Activated CD8-positive, alpha-beta memory T cell treated with anti-CD3 and anti-CD28 coated beads, Interleukin-2, amount 50 U/mL, for 4 hours (primary cell): ENCODE data around the gene CCDC116.
"Not testable (repeated sequence)": the region's sequence is repeated elsewhere in the genome, so short reads cannot be mapped to it uniquely, and the experiment has no call there.

Experiments
- DNase-seq: peaks from one replicate; pipeline ENCODE4 v3.0.0-alpha.2; 2020

CCDC116 gene

DNA sequence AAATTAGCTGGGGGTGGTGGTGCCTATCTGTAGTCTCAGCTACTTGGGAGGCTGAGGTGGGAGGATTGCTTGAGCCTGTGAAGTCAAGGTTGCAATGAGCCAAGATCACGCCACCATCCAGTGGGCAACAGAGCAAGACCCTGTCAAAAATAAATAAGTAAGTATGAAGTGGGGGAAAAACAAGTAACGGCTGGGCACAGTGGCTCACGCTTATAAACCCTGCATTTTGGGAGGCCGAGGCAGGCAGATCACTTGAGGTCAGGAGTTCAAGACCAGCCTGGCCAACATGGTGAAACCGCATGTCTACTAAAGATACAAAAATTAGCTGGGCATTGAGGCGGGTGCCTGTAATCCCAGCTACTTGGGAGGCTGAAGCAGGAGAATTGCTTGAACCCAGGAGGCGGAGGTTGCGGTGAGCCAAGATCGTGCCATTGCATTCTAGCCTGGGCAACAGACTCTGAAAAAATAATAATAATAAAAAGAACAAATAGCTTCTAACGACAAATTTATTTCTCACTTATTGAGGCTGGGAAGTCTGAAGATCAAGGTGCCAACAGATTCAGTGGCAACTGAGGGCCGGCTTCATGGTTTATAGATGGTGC lies 22.9 kb upstream of the CCDC116 start:
- DNase-seq, result not testable (repeated sequence)

DNA sequence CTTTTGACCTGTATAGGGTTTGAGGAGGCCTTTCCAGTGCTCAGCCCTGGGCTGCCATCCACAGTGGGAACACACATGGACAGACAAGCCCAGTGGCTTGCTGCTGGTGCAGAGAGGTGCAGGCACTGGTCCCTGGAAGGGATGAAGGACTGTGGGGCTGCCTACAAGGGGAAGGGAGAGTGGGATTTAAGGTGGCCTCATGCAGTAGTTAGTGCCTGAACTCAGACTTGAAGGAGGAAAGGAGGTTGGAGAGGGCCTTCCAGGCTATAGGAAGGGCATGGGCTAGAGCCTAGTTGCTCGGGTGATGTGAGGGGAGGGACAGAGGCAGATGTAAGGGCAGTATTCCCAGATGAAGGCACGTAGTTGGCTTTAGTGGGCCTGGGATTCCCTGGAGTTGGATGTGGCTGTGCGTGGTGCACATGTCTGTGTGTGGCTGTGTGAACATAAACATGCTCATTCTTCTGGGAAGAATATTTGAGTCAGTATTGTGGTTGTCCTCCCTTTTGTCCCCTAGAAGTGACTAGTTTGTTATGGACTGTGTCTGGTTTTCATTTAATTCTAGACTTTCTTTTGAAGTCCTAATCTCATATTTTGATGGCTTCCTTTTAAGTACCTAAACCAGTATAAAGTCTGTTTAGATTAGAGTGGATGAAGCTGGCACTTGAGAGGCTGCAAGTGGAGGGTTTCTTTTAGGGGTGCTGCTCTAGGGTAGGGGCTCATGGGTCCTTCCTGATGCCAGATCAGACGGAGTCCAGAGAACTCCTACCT lies 21.2 kb upstream of the CCDC116 start:
- DNase-seq, result no peak

DNA sequence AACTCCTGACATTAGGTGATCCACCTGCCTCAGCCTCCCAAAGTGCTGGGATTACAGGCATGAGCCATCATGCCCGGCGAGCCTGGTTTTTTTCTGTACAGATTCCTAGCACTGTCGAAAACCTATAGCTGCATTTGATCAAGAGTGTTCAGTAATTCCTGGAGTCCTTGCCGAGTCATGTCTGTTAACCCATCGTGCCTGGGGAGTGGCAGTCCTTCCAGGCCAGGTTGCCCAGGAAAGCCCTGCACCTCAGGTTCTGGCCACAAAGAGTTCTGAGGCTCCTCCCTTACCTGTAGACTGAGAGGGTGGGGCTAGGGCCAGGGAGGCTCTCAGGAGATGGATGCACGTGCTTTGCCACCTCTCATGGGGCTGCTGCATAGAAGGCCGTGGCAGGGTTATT lies 19.7 kb upstream of the CCDC116 start:
- no peak for DNase-seq

DNA sequence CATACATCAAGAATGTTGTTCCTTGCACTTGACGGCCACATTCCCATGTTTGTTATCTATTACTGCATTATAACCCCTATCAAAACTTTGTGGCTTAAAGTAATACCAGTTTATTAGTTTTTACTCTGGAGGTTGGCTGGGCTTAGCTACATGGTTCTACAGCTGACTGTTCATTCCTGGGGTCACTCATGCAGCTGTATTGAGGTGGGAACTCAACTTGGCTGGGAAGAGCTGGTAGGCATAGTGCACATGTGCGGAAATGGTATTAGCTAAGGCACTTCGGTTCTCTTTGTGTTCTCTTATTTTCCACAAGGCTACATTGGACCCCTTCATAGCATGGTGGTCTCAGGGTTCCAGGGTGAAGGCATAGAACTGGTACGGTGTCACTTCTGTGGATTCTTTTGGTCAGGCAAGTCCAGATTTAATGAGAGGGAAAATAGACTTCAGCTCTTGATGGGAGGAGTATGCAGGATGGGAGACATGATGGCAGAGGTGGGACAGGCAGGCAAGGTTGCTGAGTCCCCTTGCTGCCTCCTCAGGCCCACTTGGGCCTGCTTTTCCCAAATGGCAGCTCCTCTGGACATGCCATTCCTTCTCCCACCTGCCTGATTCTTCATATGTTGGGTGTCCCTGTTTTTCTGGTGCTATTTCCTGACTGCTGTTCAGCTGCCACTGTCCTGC lies 18.9 kb upstream of the CCDC116 start:
- DNase-seq, result no peak

DNA sequence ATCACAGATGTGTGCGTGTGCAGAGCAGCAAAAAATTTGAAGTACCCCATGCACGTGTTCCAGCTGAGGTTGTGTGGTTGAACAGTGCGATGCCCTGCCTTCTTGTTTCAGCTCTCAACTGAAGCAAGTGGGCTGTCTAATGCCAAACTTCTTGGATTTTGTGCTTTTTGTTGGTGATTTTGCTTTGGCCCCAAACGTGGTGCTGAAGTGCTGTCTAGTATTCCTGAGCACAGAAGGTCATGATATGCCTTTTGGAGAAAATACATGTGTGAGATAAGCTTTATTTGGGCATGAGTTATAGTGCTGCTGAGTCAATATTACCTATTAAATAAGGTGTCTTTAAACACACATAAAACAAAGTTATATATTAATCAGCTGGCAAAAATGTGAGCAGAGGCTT lies 16.8 kb upstream of the CCDC116 start:
- DNase-seq, result no peak

DNA sequence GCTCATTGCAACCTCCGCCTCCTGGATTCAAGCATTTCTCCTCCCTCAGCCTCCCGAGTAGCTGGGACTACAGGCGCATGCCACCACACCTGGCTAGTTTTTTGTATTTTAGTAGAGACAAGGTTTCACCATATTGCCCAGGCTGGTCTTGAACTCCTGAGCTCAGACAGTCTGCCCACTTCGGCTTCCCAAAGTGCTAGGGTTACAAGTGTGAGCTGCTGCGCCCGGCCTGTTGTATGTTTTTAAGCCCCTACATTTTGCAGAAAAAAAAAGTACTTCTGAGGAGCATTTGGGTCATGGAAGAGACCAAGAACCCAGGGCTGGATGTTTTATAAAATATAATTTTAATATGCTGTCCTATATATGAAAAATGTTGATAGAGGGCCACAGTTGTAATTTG lies 15.2 kb upstream of the CCDC116 start:
- not testable (repeated sequence) for DNase-seq

DNA sequence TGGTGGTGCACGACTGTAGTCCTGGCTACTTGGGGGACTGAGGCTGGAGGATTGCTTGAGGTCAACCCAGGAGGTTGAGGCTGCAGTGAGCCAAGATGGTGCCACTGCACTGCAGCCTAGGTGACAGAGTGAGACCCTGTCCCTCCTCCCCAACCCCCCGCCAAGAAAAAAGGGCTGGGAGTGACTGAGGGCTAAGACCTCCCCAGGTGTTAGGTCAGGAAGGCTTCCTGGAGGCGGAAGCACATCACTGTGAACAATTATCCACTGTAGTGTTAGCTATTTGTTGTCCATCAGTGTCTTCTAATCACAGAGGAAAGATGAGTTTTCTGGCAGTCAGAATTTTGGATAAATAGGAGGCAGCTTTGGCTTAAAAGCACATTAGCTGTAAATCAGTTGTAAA lies 11.5 kb upstream of the CCDC116 start:
- DNase-seq, result no peak

DNA sequence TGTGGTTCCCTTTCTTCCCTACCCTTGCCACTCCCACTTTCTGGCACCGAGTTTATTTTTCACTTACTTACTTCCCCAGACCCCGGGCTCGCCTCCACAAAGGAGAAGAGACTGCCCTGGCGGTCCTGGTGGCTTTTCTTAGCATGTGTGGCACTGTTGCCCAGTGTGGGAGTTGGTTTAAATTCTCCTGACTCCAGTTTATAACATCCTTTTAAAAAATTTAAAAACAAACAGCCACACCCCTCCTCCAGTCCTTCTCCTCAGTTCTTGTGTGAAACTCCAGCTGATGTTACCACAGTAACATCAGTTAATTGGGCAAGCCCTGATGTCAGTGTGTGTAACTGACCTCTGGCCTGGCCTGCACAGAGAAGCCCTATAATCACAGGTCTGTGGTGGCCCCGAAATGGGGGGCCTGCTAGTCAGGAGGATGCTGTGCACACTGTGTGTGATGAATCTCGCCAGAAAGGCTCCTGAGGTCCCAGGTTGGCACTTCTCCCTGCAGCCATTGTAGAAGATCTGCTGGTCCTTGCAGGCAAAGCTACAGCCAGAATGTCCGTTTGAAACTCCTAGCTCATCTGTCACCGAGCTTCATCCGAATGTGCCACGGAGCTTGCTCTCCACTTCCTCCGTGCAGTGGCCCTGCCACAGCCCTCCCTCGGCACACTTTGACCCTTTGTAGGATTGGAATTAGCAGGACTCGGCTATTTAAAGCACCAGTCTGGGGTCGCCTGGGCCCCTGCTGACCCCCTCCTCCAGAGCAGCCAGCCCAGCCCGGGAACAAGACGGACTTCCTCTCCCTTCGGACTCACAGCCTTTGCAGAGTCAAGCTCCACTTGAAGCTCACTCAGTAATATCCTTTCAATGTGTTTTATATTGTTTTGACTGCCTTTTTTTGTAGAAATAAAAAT lies 10.3 kb upstream of the CCDC116 start:
- no peak for DNase-seq

DNA sequence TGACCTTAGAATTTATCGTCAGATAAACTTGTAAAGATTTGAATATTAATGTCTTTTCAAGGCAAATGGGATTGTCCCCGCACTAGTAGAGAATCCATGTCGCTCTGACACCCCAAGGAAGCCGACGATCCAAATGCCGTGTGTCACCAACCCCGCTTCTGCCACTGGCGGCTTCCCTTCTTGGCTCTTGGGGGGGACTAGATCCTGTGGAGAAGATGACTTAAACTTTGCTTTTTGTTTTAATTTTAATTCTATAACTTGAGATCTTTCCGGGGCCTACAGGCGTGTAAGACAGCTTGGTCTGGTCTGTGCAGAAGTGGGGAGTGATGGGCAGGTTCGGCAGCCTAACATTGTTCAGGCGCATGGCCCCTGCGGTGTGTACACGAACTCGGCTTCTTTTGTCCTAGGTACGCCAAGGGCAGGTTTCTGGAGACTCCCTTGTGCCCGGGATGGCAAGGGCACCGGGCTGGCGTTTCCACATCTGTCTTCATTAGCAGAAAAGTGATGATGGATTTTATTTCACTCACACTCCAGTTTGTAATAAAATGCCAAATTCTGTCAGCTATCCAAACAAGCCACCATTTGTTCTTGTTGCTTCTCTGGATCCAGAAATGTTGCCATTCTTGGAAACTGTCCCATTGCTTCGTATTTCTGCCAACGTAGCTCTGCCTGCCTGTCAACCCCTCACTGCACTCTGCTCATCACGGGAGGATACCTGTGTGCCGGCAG lies 9.5 kb upstream of the CCDC116 start:
- DNase-seq, result no peak

DNA sequence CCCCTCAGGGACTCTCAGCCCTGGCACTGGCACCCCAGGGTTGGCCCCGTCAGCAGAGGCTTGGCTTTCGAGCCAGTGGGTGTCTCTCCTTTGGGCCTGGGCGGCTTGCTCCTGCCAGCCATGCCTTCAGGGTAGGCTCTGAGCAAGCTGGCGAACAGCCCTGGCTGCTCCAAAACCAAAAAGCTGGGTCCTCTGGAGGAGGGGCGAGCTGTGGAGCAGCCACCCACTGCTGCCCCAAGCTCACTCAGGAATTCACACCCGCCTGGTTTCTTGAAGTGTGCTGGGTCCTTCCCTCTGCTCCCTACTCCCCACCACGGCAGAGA lies 9.0 kb upstream of the CCDC116 start:
- no peak for DNase-seq

DNA sequence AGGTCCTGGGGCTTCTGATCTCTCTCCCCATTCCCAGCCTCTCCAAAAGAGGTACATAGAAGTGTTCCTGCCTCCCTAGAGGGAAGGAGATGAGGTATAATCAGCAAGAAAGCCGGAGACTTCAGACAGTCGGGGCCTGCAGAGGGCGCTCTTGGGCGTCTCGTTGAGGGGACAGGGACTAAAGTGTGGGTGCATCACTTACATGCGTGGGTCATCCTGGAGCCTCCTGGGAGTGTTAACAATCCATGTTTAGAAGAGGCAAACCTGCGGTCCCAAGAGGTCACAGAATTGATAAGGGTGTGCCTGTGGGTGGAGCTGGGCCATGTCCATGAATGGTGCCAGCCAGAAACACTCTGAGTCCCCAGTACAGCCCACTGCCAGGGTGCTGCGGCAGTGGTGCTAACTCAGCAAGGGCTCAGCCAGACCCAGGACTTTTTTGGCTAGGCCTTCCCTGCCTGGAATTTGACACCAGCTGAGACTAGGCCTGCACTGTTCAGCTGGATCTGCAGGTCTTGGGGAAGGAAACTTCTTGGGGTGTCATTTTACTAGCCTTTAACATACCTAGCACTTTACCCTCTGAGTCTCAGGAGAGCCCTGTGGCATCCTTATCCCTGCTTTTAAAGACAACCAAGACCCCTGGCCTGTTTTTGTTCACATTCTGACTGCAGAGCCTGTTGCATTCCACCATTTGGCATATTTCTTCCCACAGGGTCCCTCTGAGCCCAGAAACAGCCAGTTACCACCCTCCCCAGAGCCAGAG lies 8.3 kb upstream of the CCDC116 start:
- DNase-seq, result peak; percentile 36

DNA sequence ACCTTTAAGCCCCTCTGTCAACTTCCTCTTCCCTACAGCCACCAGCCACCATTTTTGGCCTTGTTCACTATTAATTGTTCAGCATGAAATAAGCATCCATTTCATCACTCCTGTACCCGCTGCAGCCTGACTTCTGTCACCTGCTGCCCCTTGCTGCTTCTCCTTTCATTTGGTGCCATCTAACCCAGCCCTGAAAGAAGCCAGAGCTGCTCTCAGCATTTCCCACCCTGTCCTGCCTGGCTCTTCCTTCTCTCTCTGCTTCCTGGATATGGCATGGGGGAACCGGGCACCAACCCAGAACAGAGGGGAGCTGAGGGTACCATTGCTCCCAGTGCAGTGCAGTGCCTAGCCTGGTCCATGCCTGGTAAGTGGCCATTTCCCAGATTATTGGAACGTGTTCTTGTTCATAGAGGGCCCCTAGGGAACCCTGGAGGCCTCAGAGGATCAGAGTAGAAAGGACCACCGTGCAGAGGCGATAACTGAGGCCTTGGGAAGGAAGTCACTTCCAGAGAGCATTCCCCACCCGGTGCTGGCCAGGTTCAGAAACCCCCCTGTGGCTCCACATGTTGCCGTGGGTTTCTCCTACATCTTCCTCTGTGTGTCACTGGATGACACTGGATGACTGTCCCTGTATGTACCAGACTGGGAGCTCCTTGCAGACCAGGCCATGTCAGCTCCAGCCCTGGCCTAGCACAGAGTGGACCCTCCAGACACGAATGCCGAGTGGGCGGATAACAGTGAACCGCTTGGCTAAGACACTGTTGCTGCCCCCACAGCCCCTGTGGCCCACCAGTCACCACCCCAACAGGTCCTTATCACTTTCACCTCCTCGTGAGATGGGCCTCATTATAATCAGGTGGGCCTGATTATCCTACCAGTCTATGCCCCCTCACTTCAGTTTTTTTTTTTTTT lies 7.4 kb upstream of the CCDC116 start:
- DNase-seq, result no peak

DNA sequence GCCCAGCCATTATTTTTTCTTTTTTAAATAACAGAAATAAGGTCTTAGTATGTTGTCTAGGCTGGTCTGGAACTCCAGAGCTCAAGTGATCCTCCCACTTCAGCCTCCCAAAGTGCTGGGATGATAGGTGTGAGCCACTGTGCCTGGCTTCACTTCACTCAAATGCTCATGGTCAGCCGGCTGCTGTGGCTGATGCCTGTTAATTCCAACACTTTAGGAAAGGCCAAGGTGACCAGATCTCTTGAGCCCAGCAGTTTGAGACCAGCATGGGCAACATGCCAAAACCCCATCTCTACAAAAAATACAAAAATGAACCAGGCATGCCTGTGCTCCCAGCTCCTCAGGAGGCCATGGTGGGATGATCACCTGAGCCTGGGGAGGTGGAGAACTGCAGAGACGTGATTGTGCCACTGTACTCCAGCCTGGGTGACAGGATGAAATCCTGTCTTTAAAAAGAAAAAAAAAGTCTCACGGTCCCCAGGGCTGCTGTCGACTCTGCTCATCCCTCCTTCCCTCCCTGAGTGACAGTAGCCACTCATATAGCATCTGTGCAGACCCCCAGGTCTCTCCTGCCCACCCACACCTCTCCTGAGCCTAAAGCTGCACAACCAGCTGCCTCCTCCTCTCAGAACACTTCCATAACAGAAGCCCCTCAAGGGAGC lies 6.4 kb upstream of the CCDC116 start:
- no peak for DNase-seq

DNA sequence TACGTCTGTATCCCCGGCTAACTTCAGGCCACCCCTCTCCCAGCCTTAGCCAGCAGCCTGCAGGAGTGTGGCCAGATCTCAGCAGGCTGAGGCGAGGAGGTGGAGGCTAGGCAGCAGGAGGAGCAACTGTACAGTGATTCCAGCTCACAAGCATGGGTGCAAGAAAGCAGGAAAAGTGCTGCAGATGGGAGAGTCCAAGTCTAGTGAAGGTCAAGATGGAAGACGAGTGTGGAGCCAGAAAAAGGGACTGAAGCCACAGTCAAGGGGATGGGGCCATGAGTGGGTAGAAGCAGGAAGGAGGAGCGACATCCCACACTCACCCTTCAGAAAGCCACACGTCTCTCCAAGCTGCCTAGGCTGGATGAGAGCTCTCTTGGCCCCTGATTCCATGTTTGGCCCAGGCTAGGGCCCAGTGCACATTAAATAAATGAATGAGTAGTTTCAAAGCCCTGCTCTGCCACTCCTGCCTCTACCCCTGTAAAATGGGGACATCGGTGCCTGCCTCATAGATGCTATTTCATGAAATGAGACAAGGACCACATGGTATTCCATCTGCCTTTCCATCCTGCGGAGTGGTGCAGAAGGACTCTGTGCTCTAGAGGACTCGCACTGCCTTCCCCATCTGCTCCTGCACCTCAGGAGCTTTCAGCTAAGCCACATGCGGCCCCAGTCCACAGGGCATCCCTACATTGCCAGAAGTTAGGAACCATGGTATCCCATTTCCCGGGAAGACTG lies 5.7 kb upstream of the CCDC116 start:
- DNase-seq, result no peak

DNA sequence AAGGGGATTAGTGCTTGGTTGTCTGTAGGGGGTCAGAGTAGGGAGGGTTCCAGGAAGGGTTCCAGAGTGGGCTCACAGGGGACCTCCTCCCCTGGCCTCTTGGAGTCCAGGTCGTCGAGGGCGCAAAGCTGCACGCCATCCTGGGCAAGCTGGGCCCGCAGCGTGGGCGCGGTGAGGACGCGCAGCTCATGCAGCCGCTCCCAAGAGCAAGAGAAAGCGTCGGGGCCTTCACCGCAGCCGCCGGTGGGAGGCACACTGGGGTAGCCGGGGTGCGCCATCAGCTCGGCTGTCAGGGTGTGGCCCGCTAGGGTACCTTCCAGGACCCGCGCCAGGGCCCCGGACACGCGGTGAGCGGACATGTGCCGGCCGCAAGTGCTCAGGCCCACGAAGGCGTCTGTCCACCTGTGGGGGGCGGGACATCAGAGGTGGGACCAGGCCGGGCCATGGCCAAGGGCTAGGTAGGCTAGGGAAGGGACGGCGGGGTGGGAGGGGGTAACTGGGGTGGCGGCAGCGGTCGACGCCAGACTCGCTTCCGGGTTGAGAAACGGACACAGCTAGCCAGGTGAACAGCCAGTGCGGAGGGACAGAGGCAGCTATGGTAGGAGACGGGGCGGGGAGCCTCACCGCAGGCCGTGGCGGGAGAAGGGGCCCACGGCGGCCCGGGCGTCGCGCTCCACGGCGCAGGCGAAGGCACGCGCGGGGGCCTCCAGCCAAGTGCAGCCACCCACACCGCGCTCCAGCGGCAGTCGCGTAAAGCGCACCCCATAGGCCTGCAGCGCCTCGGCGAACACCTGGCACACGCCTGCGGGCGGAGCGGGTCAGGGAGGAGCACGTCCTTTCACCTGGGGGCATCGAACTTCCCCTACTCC lies 3.9 kb upstream of the CCDC116 start:
- no peak for DNase-seq

DNA sequence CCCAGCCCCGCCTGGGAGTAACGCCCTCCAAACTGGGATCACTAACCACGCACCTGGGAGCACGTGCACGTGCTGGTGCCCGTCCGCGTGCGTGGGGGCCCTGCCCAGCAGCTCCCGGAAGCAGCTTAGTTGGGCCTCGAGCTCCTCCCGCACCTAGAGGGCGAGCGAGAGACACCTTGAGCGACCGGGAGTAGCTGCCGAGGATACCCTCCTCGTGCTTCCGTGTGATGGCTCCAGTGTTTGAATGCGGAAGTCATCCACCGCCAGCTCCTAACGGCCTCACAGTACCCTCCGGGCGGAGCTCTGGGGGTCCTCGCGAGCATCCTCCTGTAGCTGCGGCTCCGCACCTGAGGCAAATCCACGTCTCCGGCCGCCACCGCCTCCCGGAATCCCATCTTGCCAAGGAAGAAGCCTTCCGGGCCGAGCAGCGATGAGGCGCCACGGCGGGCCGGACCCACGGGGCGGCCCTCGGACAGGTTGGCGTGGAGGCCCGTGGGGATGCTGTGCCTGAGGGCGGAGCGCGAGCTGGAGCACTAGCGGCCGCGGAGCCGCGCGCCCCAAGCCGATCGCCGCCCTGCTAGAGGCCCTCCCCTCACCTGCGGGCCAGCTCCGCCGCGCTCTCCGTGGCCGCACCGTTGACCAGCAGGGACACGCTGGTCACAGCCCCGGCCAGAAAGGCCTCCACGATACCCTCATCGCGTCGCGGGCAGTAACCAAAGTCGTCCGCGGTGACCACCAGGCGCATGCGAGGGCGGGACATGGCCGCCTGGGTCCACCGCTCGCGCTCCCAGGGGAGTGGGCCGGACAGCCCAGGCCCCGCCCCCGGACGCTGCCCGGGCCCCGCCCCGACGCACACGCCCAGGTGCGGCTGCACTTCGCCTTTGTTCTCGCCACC lies 3.1 kb upstream of the CCDC116 start, which contains the start of gene YDJC:
TSS of gene YDJC (minus strand) at position 768 of the 895 bp plus-strand sequence. CDS start at position 760, 8 bp downstream.
- DNase-seq, result peak; percentile 98

DNA sequence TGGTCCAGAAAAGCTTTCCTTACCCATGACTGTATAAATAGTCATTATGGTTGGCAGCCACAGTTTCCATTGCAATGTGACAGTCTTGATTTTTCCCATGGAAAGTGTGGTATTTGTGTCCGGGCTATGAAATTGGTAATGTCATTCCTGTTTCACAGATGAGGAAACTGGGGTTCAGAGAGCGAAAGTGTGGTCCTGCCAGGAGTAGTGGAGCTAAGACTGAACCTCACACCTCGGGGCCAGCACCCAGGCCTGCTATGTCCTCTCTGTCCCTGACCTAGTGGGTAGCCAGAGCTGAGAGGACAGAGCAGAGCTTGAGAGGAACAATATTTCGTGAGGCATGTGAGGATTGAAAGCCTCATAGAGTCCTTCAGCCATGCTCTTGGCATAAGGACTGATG lies 1.5 kb upstream of the CCDC116 start:
- no peak for DNase-seq
